PFSK-1 (cell line): ENCODE results near the gene MTMR10.

Source experiments
- POLR2AphosphoS5 ChIP-seq: IDR thresholded peaks from 2 replicates; pipeline ENCODE4 v1.6.1; 2012; ENCODE audit warnings: low read depth, mild to moderate bottlenecking, control low read depth, low read length, moderate library complexity
- TF ChIP-seq, protein P1 (sequence below), 2 experiments: IDR thresholded peaks; 2 replicates each; pipeline versions ENCODE4 v1.6.1 to v1.8.0; 2011 to 2012; ENCODE audit warnings: low read depth in 2 of 2, low read length in 2 of 2, control low read depth in 1 of 2, inconsistent platforms in 1 of 2, mild to moderate bottlenecking in 1 of 2, moderate library complexity in 1 of 2; ENCODE audit not compliant: insufficient read depth in 1 of 2

DNA sequence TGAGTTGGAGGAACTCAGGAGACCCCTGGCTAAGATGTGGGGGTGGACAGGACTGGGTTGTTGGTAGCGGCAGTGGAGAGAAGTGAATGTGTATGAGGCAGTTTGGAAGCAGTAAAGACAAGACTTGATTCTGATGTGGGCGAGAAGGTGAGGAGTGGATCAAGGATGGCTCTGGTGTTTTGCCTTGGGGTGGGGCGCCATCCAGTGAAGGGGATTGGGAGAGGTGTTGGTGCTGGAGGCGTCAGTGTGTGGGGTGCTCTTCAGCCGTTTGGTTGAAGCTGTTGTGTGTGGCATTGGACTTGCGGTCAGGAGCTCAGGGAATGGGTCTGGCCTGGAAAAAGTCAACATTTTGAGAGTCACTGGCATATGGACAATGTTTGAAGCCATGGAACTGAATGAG lies 74.4 kb downstream of the MTMR10 start:
- TF ChIP-seq, protein P1, sequence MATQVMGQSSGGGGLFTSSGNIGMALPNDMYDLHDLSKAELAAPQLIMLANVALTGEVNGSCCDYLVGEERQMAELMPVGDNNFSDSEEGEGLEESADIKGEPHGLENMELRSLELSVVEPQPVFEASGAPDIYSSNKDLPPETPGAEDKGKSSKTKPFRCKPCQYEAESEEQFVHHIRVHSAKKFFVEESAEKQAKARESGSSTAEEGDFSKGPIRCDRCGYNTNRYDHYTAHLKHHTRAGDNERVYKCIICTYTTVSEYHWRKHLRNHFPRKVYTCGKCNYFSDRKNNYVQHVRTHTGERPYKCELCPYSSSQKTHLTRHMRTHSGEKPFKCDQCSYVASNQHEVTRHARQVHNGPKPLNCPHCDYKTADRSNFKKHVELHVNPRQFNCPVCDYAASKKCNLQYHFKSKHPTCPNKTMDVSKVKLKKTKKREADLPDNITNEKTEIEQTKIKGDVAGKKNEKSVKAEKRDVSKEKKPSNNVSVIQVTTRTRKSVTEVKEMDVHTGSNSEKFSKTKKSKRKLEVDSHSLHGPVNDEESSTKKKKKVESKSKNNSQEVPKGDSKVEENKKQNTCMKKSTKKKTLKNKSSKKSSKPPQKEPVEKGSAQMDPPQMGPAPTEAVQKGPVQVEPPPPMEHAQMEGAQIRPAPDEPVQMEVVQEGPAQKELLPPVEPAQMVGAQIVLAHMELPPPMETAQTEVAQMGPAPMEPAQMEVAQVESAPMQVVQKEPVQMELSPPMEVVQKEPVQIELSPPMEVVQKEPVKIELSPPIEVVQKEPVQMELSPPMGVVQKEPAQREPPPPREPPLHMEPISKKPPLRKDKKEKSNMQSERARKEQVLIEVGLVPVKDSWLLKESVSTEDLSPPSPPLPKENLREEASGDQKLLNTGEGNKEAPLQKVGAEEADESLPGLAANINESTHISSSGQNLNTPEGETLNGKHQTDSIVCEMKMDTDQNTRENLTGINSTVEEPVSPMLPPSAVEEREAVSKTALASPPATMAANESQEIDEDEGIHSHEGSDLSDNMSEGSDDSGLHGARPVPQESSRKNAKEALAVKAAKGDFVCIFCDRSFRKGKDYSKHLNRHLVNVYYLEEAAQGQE (IDR thresholded peaks at IDR 0.05; ENCODE audit: insufficient read depth in 1 of 2, low read depth in 2 of 2, low read length in 2 of 2): no peak
- no peak for TF ChIP-seq POLR2AphosphoS5
